Kidney (tissue), 14 donors: Measurements from ENCODE around the gene IRAK2. TPM values are rescaled to one million over a fixed set of nuclear protein-coding genes. Genes with fewer than 3 reads are reported as not detected.

Experiments
- DNase-seq, 5 donors: peaks; one replicate each; pipeline ENCODE4 v3.0.0-alpha.2; 2013 to 2020
- FAIRE-seq: peaks from 2 replicates; lab custom pipeline; 2012; peaks lifted over from hg19 to GRCh38; lab: Jason Lieb, UNC
- H3K27ac ChIP-seq, 2 donors: one replicate each; pipeline ENCODE4 v1.7.0; 2013; ENCODE audit warnings: low read depth in 2 of 2, low read length in 2 of 2, inconsistent platforms in 1 of 2
- H3K27me3 ChIP-seq: one replicate; pipeline ENCODE4 v1.7.1; 2013; ENCODE audit warnings: low read length, inconsistent platforms; ENCODE audit not compliant: control insufficient read depth, insufficient read depth
- H3K36me3 ChIP-seq, 3 donors: one replicate each; pipeline versions ENCODE4 v1.7.0 to v1.7.1; 2013; ENCODE audit warnings: low read length in 3 of 3, control low read depth in 1 of 3, inconsistent platforms in 1 of 3; ENCODE audit not compliant: insufficient read depth in 3 of 3, control insufficient read depth in 2 of 3
- H3K4me1 ChIP-seq, 3 donors: one replicate each; pipeline versions ENCODE4 v1.7.0 to v1.7.1; 2013; ENCODE audit warnings: low read length in 3 of 3, inconsistent platforms in 1 of 3, low read depth in 1 of 3; ENCODE audit not compliant: control insufficient read depth in 2 of 3, insufficient read depth in 2 of 3
- H3K4me3 ChIP-seq, 3 donors: one replicate each; pipeline versions ENCODE4 v1.7.0 to v1.8.1; 2013; ENCODE audit warnings: low read length in 3 of 3, control low read depth in 1 of 3, inconsistent platforms in 1 of 3
- H3K9ac ChIP-seq, 3 donors: one replicate each; pipeline versions ENCODE4 v1.7.0 to v1.7.1; 2013; ENCODE audit warnings: low read length in 3 of 3, control low read depth in 1 of 3, inconsistent platforms in 1 of 3
- H3K9me3 ChIP-seq, 3 donors: one replicate each; pipeline versions ENCODE4 v1.7.0 to v1.7.1; 2013; ENCODE audit warnings: low read length in 3 of 3, control low read depth in 1 of 3, inconsistent platforms in 1 of 3; ENCODE audit not compliant: control insufficient read depth in 2 of 3, insufficient read depth in 1 of 3
- intact Hi-C: fragments of 100-400 bp; cut with DNase I; formaldehyde crosslinking; loops from one replicate; pipeline ENCODE4 v1.11.1; 2022
- polyA plus RNA-seq: library from polyadenylated mRNA; stranded (reverse); fragments of 350-450 nt; fragmentation: Illumina TruSeq; extraction: RNeasy Lipid Tissue Mini Kit (QIAGEN cat#74804); gene quantifications from one replicate; pipeline ENCODE4 v1.2.3, GENCODE V29; 2014; ENCODE audit warnings: low read depth, low replicate concordance; ENCODE audit not compliant: insufficient read depth
- total RNA-seq: library from RNA; stranded (reverse); fragmentation: NEBNext Ultra II Directional; extraction: Animal tissue kit (Norgen Biotek cat#: 25700); gene quantifications from one replicate; pipeline ENCODE4 v1.2.1, GENCODE V29; 2021
- TF ChIP-seq, protein P1 (sequence below): IDR thresholded peaks from 3 replicates; pipeline ENCODE4 v1.5.1; 2012; ENCODE audit warnings: mild to moderate bottlenecking, moderate library complexity, borderline replicate concordance; ENCODE audit not compliant: insufficient read depth; ENCODE audit errors: extremely low read depth
- donor health status: control.
- donor health status: control.
- donor health status: control.
- donor health status: control.
- donor health status: control.
- donor health status: DM: yes; HTN: yes; CAD: no.
- donor health status: Normal renal cell carcinoma (clear cell type).

Gene IRAK2
- total and polyA plus RNA-seq, 2 donors from 2014 or later = 1.2 to 8.9 TPM

DNA sequence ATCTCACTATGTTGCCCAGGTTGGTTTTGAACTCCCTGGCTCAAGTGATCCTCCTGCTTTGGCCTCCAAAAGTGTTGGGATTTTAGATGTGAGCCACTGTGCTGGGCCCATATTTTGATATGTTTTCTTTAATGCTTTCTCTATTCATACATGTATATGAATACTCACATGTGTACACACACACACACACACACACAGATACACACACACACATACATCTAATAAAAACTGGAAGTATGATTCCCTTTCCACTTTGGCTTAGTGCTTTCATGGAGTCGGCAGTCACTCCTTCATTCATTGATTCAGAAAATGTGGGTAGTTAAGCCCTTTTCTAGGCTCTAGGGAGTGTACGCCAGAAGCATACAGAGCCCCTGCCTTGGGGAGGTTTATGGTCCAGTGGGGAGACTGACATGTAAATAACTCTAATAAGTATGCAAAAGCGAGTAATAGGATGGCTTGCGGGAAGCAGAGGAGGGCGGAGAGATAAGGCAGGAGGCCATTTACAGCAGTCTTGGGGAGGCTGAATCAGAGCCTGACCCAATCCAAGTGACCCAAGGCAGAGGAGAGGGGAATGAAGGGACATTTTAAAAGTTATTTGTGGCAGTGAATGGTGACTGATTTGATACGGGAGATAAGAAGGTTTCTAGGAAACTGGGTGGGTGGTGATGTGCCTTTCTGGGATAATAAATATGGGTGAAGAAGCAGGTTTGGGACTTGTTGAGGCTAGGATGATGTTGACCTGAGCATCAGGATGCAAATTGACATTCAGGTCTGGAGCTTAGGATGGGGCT, 51.1 kb downstream of the IRAK2 start:
- DNase-seq = no peak
- Histone ChIP-seq H3K27me3 (no peaks in the 10 kb centered on the region), H3K4me3 (no peak overlapping the region), H3K9me3 (no peaks in the 10 kb centered on the region), H3K4me1 (no peaks in the 10 kb centered on the region), H3K27ac (no peak overlapping the region), H3K9ac (no peak overlapping the region), H3K36me3 (no peaks in the 10 kb centered on the region)
- FAIRE-seq = no peak
- TF ChIP-seq, protein P1, sequence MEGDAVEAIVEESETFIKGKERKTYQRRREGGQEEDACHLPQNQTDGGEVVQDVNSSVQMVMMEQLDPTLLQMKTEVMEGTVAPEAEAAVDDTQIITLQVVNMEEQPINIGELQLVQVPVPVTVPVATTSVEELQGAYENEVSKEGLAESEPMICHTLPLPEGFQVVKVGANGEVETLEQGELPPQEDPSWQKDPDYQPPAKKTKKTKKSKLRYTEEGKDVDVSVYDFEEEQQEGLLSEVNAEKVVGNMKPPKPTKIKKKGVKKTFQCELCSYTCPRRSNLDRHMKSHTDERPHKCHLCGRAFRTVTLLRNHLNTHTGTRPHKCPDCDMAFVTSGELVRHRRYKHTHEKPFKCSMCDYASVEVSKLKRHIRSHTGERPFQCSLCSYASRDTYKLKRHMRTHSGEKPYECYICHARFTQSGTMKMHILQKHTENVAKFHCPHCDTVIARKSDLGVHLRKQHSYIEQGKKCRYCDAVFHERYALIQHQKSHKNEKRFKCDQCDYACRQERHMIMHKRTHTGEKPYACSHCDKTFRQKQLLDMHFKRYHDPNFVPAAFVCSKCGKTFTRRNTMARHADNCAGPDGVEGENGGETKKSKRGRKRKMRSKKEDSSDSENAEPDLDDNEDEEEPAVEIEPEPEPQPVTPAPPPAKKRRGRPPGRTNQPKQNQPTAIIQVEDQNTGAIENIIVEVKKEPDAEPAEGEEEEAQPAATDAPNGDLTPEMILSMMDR = no peak
- intact Hi-C loops = no loop called here

DNA sequence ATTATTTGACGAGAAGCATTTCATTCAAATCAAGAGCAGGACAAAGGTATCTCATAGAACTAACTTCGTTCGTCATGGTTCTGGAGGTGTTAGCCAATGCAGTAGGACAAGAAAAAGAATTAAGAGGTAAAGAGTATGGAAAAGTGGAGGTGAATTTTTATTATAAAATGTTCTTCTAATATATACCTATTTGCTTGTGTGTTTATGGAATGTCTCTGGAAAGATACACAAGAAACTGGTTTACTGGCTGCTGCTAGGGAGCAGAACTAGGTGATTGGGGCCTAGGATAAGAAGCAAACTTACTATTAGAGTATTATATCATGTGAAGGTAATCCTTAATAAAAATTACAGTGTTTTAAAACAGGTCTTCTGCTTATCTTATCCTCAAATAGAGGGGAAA, 52.6 kb downstream of the IRAK2 start:
- no peaks in the 10 kb centered on the region for H3K9me3 ChIP-seq
- H3K27ac ChIP-seq = no peak overlapping the region
- no peaks in the 10 kb centered on the region for H3K4me1 ChIP-seq
- no peak overlapping the region for H3K9ac ChIP-seq
- DNase-seq (no peak), FAIRE-seq (no peak)
- TF ChIP-seq, protein P1 = no peak
- no peaks in the 10 kb centered on the region for H3K36me3 ChIP-seq
- intact Hi-C loops = no loop called here
- no peak overlapping the region for H3K4me3 ChIP-seq
- no peaks in the 10 kb centered on the region for H3K27me3 ChIP-seq

DNA sequence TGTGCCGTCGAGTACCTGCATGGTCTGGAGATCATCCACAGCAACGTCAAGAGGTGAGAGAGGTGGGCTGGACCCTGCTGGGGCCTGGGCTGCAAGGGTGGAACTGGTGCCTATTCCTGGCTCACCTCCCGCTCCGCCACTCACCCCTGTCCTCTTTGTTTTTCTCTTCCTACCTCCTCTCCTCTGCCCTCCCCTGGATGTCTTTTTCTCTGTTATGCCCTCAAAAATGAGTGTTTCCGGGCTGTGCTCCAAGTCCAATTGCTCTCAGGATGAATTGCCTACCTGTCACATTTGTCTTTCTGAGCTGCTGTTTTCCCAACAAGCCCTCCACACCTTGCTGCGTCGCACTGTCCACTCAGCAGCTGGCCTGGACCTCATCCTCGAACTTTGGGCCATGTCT, 55.0 kb downstream of the IRAK2 start:
- Histone ChIP-seq H3K9ac (no peak overlapping the region), H3K4me3 (no peak overlapping the region), H3K27ac (no peak overlapping the region), H3K9me3 (no peaks in the 10 kb centered on the region), H3K27me3 (no peaks in the 10 kb centered on the region), H3K36me3 (peaks cover 0 to 3% (median 0%) of the 10 kb centered on the region in 3 donors), H3K4me1 (peaks cover 0 to under 1% (median 0%) of the 10 kb centered on the region in 3 donors)
- FAIRE-seq = no peak
- intact Hi-C loops = no loop called here
- DNase-seq = no peak
- TF ChIP-seq, protein P1 = no peak
